Measurements from ENCODE around the gene TEX48.

Gene TEX48

GRCh38 chr9:114666401-114666800, 15.6 kb downstream of the TEX48 start:
- DNase-seq: no peak

GRCh38 chr9:114664181-114664580, 17.8 kb downstream of the TEX48 start:
- no peak for DNase-seq

- DNase-seq: peak in 5 of 6 experiments; percentile 26 to 61 (median 31)
These were observed 19.7 kb downstream of the TEX48 start for GRCh38 chr9:114662081-114662989.

- DNase-seq: no peak
These were observed 24.3 kb downstream of the TEX48 start, which contains the start of gene TEX53 for GRCh38 chr9:114657705-114658104. Gene TEX53, minus strand, starts transcription at chr9:114657805. Its CDS starts 31 bp downstream, at chr9:114657774.

- DNase-seq: no peak
These were observed 25.7 kb downstream of the TEX48 start for GRCh38 chr9:114656301-114656700.

- no peak for DNase-seq
These were observed 26.3 kb downstream of the TEX48 start for GRCh38 chr9:114655689-114656088.

- peak; percentile 68 to 90 (median 72) for DNase-seq
These were observed 28.3 kb downstream of the TEX48 start for GRCh38 chr9:114653556-114654159.

GRCh38 chr9:114652776-114653555, 29.0 kb downstream of the TEX48 start:
- no peak for DNase-seq

GRCh38 chr9:114643896-114644295, 38.1 kb downstream of the TEX48 start:
- no peak for DNase-seq

- no peak for DNase-seq
These were observed 39.0 kb downstream of the TEX48 start for GRCh38 chr9:114643001-114643400.

GRCh38 chr9:114641967-114642366, 40.0 kb downstream of the TEX48 start:
- no peak for DNase-seq

- DNase-seq: no peak
These were observed 43.6 kb downstream of the TEX48 start for GRCh38 chr9:114638404-114638803.

- no peak for DNase-seq
These were observed 47.6 kb downstream of the TEX48 start for GRCh38 chr9:114634387-114634786.

- DNase-seq: no peak
These were observed 48.4 kb downstream of the TEX48 start for GRCh38 chr9:114633438-114634089.

GRCh38 chr9:114631166-114631565, 50.8 kb downstream of the TEX48 start:
- DNase-seq: no peak

- no peak for DNase-seq
These were observed 52.4 kb downstream of the TEX48 start for GRCh38 chr9:114629563-114630090.

- no peak for DNase-seq
These were observed 54.4 kb downstream of the TEX48 start for GRCh38 chr9:114627553-114627952.

- no peak for DNase-seq
These were observed 55.5 kb downstream of the TEX48 start for GRCh38 chr9:114626415-114627020.

- no peak for DNase-seq
These were observed 57.3 kb downstream of the TEX48 start for GRCh38 chr9:114624677-114625076.

GRCh38 chr9:114621975-114622609, 59.9 kb downstream of the TEX48 start:
- DNase-seq: no peak

GRCh38 chr9:114621561-114621960, 60.4 kb downstream of the TEX48 start:
- no peak for DNase-seq
